ENCODE data around the gene ITPRID2.

Gene ITPRID2

DNA sequence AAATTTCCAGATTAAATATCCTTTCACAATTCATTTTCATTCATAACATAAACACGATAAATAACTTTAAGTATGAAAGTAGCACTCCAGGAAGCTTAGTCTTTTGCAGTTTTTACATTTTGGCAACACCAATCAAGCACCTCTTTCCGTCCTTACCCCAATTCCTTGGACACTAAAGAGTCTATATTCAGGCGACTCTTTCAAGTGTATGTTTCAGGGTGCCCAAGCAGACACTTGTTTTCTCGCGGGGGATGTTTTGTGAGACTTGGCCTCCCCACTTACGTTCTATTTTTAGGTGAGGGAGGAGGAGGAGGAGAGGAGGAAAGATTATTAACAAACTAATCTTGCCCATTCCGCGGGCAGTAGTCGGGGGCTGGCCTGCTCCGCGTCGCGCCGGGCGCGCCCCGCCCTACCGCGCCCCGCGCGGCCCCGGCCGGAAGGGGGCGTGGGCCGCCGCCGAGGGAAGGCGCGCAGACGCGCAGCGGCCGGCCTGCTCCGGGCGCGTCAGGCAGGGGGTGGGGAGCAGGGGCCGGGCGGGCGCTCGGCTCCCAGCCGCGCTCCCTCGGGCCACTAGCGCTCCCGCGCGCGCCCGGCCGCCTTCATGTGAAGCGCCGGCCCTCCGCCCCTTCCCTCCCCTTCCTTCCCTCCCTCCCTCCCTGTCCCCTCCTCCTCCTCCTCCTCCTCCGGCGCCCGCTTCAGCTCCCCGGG lies at the start of gene ITPRID2:
ITPRID2 (plus strand) TSS at position 473 of the 708 bp plus-strand sequence. CDS start 337 bp downstream, outside the sequence.
- DNase-seq, result peak; percentile 61 to 67

DNA sequence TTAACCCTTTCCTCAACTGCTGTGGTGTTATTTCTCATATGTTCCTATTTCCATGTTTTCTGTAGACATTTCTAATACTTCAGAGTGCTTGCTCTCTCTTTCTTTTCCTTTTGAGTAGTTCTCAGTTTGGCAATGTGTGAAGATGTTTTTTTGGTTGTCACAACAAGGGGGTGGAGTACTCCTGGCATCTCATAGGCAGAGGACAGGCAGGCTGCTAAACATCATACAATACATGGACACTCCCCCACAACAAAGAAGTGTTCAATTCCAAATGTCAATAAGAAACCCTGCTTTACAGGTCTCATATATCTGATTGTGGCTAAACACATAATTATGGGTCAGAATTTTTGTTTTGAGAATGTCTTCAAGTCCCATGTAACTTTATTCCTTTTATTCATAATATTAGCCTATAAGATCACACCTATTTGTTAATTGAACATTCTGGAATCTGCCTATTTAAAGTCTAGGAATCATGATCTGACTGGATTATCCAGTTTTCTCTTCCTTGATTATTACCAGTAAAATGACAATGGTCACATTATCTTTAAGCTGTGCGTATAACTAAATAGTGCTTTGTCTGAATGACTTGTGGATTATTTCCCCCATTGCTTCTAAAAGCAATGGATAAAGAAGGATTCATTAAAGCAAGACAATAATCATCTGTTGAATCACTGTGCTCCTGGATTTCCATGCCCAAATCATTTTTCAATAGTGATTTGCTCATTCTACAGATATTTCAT lies 46.8 kb upstream of the ITPRID2 start:
- DNase-seq, result no peak

DNA sequence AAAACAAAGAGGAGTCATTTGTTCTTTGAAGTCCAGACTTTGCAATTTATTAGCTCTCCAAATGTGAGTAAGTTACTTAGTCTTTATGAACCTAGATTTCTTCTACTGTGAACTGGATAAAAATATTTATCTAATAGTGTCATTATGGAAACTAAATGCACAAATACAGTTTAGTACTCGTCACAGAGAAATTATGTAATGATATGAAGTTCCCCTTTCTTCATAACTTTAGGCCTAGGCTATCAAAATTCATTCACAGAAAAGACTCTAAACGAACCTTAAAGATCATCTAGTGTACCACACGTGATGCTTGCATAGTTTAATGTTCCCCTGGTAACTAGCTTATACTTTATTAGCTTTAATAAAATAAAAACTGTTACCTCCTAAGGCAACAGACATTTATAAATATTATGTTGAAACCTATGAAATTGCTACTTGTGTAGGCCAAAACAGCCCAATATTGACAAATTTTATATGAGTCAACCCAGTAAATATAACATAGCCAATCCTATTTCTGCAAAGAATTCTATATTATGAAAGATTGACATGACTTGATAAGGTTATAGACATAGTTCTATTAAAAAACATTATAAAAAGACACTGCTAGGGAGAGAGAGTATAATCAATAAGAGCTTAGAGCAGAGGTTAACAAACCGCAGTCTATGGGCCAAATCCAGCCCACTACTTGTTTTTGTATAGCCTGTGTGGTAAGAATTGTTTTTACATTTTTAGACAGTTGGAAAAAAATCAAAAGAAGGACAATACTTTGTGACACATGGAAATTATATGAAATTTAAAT lies 44.9 kb upstream of the ITPRID2 start:
- DNase-seq, result peak in 1 of 2 donors; percentile 4

DNA sequence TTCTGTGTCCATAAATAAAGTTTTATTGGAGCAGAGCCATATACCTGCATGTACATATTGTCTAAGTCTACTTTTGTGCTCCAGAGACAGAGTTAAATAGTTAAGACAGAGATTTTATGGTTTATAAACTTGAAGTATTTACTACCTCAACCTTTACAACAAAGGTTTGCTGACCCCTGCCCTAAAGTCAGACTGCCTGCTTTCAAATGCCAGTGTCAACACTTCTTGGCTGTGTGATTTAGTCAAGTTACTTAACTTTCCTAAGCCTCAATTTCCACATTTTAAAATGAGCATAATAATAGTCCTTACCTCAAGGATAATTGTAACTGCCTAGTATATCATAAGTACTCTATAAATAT lies 44.4 kb upstream of the ITPRID2 start:
- no peak for DNase-seq

DNA sequence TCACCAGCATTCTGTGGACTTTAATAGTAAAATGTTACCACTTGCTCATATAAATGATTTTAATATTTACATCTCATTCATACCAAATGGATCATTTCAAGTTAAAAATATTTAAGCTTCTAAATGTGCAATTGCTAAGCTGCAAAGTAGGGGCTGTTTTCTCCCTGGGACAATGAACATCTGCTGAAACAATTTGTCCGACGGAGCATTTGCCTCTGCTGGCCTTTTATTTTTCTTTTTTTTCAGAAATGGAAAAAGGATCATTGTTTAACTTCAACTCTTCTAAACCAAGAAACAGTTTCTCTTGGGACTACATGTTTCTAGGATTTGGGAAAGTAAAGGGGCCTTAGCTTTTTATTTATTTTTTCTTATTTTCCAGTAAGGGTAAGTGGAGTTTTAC lies 43.8 kb upstream of the ITPRID2 start:
- DNase-seq, result no peak

DNA sequence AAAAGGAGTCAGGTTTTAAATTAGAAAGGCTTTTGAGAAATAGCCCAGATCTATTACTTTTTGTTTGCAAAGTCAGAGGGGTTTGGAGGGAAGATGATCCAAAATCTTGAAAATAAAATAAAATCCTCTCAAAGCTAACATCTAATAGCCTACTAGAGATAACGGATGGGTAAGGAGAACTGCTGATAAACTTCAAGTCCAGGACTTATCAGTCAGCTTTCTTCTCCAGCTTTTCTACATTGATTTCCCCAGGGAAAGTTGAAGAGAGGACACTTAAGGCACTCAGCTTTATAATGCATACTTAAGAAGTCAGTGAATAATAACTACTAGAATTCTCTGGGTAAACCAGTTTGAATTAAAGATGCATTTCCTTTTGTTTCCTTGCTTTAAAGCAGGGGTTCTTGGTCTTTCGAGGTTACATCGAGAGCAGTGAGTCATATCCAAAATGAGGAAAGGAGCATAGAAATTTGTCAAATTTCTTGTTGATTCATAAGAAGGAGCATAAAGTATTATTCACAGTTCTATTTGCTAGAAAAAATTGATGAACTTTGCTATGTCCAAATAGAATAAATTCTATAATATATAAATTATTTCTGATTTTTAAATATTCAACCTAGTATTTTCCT lies 43.2 kb upstream of the ITPRID2 start:
- DNase-seq, result no peak

DNA sequence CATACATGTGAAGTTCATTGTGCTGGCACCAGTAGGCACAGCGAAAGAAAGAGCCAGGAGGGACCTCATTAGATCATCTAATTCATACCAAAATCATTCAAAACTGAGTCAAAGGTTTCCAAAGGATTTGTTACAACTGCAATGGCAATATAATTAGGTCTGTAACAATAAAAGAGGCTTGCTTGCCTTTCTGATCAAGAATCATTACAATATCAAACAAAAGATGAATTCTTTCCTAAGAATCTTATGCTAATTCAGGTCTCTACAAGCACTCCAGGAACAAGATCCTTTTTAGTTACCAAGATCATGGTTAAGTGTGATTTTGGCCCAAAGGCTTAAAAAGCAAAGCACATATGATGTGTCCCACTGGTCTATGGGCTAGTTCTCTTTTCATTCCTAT lies 41.9 kb upstream of the ITPRID2 start:
- no peak for DNase-seq

DNA sequence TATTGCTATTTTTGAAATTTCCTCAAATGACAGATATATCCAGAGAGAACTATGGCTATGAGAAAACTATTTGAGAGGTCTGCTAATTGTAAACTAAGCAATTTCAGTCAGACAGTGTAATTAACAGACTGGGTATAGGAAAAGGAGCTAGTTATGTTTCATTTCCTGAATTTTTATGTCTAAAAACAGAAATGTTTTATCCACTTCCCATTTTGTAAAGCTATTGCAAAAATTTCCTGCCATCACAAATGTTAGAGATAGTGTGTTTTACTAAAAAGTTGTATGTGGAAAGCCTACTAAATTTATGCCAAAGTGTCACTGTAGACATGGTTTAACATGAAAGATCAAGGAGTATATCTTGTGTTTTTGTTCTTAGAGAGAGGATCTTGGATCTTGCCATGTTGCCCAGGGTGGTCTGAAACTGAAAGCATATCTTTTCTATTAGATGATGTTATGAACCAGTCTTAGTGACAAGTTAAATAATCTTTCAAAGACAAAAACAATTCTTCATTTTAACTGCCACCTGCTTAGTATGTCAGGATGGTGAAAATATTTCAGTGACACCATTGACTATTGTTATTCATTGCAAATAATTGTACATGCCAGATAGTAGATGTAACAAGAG lies 40.5 kb upstream of the ITPRID2 start:
- no peak for DNase-seq

DNA sequence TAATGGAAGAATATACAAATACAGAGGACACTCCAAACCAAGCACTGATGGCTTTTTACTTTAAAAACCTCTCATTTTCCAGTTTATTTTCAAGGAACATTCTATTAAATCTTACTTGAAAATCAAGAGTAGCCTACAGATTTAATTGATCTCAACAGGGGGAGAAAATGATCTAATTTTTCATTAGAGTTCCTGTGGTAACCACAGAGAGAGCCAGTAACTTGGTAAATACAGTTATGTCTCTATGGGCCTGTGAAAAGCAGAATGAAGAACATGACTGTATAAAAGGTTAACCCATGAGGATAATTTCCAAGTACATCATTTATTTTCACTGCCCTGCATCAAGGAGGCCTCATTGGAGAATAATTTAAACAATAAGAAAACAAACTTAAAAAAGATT lies 39.8 kb upstream of the ITPRID2 start:
- DNase-seq, result no peak

DNA sequence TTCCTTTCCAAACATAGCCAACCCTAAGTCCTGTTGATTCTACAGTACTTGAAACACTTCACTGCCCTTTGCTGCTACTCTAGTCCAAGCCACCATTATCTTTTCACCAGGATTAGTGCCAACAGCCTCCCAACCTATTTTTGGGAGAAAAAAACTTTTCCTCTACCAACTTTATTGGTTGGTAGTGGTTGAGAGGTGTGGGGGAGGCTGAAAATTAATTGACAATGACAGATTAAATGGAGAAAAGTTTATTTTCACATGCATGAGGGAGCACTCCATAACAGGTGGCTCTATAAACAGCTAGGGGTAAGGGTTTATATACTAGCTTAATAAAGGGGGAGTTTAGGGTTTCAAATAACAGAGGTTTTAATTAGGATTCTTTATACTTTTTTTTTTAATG lies 37.8 kb upstream of the ITPRID2 start:
- no peak for DNase-seq

DNA sequence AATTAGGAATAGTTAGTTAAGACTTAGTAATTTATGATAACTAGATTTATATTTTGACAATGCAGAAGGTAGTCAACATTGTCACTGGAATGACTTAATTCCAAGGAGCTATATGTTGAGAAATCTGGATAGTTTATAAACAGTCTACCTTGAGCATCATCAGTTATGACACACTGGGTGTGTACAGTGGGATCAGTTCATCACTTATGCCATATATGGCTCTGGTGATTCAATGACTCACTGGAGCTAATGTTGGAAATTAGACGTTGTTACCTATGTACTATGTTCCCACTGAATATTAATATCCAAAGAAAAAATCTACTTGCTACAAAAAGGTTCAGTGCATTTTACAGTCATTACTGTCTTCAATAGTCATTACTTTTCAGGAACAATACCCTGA lies 34.0 kb upstream of the ITPRID2 start:
- no peak for DNase-seq

DNA sequence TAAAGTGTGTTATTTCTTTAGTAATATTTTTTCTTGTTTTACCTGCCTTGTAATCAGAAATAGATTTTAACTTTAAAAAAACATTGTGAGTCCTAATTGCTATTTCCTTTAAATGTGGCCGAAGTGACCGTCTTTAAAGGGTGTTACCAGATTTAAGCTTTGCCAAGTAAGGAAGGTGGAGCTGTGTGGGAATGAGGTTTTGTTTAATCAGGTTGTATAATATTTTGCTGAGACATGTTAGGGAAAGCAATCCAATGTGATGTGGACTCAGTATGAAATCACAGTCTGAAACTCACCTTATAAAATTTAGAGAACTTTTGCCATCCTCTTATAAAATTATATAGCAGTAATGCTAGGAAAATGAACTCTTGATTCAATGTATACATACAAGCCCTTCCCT lies 32.9 kb upstream of the ITPRID2 start:
- DNase-seq, result no peak

DNA sequence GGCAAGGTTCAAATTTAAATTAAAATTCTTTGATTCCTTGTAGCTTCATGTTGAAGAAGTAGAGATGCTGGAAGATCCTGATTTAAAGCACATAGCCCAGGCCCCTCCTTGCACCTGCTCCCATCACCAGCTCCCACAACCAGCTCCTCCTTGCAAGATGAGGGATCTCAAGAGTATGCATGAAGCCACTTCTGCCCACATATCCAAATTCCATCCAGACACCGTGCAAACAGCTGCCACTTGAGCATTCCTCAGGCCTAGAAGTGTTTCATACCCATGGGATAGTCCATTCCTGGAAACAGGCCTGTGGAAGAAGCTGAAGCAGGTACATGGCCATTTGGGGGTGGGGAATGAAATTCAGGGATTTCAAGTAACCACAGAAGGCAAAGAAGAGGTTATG lies 32.4 kb upstream of the ITPRID2 start:
- DNase-seq, result no peak

DNA sequence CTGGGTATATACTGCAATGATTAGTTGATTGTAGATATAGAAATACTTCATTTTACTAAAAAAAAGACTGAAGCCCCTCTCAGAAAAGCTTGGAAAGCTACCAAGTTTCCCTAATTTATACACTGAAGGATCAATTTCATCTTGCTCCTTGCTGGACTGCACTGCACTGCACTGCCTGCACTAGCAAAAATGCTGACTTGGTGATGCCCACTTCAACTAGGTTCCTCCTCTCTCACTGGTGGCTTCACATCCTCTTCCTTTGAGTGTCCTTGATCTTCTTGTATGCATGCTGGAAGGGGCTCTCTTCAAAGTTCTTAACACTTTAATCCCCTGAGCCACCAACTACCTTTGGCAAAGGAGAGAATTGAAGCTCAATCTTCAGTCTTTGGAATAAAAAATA lies 31.7 kb upstream of the ITPRID2 start:
- DNase-seq, result no peak

DNA sequence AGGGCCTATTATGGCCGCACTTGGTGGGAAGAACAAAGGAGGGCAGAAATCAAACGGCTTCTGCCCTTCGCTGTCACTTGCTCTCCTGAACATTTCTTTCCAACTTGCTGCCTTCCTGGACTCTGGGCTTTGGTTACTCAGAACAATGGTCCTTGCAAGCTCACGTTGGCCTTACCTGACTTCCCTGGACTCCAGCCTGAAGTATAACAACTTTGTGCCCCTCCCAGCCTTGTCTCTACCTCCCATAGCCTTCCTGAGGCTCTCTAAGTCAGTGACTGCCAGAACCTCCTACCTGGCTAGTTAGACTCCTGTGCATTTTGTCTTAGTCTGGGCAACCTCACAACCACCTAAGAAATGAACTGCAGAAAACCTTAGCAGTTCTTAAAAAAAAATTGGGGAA lies 30.2 kb upstream of the ITPRID2 start:
- no peak for DNase-seq

DNA sequence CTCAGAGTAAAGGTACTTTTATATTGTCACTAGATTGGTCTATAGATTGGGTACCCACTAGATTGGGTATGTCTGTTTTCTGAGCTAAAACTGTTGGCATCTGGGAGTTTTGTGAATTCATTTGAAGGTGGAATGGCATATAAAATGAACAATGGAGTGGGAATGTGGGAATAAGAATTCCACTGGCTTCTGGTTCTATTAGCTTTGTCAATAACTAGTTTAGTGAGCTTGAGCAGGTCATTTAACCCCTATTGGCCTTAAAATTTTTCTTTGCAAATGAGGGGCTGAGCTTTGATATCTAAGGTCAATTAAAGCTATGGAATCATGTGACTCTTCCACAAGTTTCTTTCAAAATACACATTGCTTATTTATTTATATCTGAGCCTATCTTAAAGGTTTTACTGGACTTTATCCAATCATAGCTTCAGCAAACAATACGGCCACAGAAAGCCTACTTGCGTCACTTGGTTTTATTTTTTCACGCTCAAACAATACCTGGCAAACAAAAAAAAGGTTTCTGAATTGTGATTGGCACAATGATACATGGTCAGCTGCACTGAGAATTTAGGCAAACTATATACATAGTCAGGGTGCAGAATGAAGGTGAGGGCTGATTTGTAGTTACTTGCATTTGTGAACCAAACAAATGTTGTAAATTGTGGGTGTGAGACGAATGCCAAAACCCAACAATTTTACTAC lies 28.8 kb upstream of the ITPRID2 start:
- no peak for DNase-seq

DNA sequence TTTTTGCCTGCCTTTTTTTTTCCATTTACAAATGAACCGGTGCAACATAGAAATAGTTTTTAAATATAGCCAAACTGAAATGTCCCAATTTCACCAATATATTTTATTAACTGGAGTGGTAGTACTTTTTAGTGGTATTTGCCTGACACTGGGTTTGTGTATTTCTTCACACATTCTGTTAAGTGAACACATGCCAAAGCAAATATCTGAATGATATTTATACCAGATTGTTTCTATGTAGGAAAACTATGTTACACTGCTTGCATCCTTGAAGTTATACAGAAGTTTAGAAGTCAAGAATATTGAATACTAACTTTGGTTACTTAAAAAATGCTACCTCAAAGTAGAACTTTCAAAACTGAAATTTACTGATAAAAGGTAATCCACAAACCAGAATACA lies 19.4 kb upstream of the ITPRID2 start:
- DNase-seq, result no peak

DNA sequence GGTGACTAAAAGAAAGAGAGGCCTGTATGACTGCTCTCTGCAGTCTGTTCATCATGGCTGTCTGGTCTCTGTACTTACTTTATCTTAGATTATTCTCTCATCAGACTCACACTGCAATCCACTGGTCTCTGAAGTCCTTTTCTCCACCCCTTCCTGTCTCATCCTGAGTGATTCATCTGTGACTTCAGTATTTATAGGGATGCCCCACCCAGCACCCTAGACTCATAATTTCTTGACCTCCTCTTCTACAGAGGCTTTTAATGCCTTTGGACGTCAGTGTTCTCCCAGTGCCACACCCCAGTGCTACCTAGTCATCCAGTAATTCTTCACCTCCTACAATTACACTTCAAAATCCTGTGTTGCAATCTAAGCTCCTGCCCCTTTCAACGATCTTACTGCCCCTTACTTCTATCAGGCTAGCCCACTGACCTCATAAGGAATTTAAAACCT lies 14.9 kb upstream of the ITPRID2 start:
- peak in 1 of 2 donors; percentile 34 for DNase-seq

DNA sequence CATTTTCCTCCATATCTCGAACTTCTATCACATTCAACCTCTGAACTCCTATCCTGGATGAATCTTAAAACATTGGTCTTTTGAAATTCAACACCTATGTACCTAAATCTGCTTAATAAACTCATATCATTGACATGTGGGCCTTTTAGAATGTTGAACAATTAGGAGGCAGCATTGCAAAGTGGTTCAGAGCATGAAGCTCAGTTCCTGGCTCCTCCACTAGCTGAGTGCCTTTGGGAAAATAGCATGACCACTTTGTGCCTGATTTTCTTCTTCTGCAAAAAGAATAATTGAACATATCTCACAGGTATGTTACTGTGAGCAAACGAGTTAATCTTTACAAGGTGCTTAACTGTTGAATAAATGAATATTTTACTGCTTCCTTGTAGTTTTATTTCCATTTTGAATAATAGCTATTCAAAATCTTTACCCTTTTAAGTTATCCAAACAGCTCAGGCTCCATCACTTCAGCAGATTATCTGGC lies 14.3 kb upstream of the ITPRID2 start:
- DNase-seq, result no peak

DNA sequence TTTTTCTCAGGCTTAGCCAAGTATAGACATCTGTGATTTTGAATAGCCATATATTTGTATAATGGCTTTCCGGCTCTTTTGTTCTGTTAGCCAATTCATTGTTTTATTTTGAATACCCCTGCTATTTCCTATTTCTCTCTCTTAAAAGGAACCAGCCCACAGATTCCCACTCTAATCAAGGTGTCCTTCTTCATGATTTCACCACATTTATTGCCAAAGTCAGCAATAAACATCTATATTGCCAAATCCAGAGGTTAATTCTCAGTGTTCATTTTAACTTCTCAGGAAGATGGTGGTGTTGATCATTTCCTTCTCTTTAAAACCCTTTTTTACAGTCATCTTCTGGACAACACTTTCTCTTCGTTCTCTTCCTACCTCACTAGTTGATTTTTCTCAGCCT lies 13.1 kb upstream of the ITPRID2 start:
- DNase-seq, result no peak

DNA sequence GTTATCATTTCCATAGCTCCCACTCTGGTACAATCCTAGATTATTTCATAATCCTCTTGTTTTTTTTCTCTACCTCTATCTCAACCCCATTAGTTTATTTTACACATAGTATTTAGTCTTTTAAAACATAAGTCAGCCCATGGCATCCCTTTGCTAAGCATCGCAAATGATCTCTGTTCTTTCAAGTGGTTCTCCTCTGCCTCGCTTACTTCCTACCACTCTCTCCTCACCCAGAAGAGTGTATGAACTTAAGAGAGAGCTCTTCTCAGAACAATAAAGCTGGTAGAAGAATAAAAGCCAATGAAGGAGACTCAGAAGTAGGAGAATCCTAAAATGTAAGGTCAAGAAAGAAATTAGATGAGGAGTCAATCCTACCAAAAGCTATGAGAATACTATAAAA lies 12.2 kb upstream of the ITPRID2 start:
- DNase-seq, result no peak

All from CD4-positive, alpha-beta T cell treated with Interleukin-4 for 1 hour (primary cell).